WI38 (cell line): ENCODE measurements around the gene CCDC77.

Source experiments
- H3K4me3 ChIP-seq: 2 replicates; pipeline ENCODE4 v1.5.1; 2011; ENCODE audit warnings: low read depth, mild to moderate bottlenecking, control low read depth, low read length
- TF ChIP-seq, protein P1 (sequence below): IDR thresholded peaks from 2 replicates; pipeline ENCODE4 v1.5.1; 2012; ENCODE audit warnings: low read depth, mild to moderate bottlenecking, control low read depth, low read length

CCDC77 gene

GRCh38 chr12:490260-490659, 88.8 kb downstream of the CCDC77 start:
- TF ChIP-seq, protein P1, sequence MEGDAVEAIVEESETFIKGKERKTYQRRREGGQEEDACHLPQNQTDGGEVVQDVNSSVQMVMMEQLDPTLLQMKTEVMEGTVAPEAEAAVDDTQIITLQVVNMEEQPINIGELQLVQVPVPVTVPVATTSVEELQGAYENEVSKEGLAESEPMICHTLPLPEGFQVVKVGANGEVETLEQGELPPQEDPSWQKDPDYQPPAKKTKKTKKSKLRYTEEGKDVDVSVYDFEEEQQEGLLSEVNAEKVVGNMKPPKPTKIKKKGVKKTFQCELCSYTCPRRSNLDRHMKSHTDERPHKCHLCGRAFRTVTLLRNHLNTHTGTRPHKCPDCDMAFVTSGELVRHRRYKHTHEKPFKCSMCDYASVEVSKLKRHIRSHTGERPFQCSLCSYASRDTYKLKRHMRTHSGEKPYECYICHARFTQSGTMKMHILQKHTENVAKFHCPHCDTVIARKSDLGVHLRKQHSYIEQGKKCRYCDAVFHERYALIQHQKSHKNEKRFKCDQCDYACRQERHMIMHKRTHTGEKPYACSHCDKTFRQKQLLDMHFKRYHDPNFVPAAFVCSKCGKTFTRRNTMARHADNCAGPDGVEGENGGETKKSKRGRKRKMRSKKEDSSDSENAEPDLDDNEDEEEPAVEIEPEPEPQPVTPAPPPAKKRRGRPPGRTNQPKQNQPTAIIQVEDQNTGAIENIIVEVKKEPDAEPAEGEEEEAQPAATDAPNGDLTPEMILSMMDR = no peak
- no peak overlapping the region for H3K4me3 ChIP-seq
